Astrocyte of the cerebellum (primary cell): ENCODE results near the gene LEUTX.
"Not testable (repeated sequence)": the region's sequence is repeated elsewhere in the genome, so short reads cannot be mapped to it uniquely, and the experiment has no call there.

Experiments used
- DNase-seq: peaks from one replicate; pipeline ENCODE4 v3.0.0-alpha.2; 2011; ENCODE audit warnings: low read depth
- H3K4me3 ChIP-seq: 2 replicates; pipeline ENCODE4 v1.5.1; 2011; ENCODE audit warnings: mild to moderate bottlenecking, low read depth, low read length, moderate library complexity
- in situ Hi-C: cut with HindIII; loops from 2 replicates; pipeline ENCODE4 v1.10.0; 2017; ENCODE audit warnings: low sequenced_read_pairs
- TF ChIP-seq, protein P1 (sequence below): IDR thresholded peaks from 2 replicates; pipeline ENCODE4 v1.5.1; 2012; ENCODE audit warnings: low read length, low read depth, moderate library complexity, mild to moderate bottlenecking; ENCODE audit errors: missing control alignments

LEUTX gene

DNA sequence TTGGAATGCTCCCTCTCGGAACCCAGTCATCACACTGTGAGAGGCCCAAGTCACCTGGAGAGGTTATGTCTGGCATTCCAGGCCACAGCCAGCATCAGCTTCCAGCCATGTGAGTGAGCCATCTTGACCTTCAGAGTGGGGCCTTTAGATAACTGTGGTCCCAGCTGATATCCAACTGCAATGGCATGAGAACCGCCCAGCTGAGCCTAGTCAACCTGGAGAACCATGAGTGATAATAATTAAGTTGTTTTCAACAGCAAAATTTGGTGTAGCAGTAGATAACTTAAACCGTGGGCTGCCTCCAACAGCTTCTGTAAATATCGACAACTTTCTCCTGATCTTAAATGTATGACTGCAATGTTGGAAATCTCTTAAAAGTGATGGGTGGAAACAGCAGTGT is 30.7 kb downstream of the LEUTX start:
- in situ Hi-C loops: no loop called here
- no peak for DNase-seq
- no peak overlapping the region for H3K4me3 ChIP-seq
- TF ChIP-seq, protein P1, sequence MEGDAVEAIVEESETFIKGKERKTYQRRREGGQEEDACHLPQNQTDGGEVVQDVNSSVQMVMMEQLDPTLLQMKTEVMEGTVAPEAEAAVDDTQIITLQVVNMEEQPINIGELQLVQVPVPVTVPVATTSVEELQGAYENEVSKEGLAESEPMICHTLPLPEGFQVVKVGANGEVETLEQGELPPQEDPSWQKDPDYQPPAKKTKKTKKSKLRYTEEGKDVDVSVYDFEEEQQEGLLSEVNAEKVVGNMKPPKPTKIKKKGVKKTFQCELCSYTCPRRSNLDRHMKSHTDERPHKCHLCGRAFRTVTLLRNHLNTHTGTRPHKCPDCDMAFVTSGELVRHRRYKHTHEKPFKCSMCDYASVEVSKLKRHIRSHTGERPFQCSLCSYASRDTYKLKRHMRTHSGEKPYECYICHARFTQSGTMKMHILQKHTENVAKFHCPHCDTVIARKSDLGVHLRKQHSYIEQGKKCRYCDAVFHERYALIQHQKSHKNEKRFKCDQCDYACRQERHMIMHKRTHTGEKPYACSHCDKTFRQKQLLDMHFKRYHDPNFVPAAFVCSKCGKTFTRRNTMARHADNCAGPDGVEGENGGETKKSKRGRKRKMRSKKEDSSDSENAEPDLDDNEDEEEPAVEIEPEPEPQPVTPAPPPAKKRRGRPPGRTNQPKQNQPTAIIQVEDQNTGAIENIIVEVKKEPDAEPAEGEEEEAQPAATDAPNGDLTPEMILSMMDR: no peak

DNA sequence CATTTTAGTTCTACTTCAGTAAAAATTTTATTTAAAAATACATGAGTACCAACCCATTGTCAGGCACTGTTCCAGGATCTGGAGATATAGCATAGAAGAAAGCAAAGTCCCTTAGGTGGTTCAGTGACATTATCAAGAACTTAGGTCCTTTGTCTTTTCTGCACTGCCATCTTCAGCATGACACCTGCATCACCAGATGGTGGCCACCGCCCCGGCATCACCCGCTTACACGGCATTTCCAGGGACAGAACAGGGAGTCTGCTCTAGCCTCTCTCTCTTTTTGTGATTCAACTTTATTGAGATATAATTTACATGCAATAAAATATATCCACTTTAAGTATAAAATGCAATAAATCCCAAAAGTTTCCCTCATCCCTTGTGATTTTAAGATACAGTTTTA is 31.8 kb downstream of the LEUTX start:
- no peak for DNase-seq
- no peak overlapping the region for H3K4me3 ChIP-seq
- in situ Hi-C loops: no loop called here
- TF ChIP-seq, protein P1: no peak

DNA sequence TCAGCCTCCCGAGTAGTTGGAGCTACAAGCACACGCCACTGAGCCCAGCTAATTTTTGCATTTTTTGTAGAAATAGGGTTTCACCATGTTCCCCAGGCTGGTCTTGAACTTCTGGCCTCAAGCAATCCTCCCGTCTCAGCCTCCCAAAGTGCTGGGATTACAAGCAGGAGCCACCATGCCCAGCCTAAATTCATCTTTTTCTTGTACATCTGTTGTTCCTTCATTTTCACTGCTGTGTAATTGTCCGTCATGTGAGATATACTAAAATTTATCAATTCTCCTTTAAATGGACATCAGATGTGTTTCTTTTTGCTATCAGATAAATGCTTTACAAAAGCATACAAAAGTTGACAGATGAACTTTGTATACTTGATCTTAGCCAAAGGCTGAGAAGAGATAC is 32.4 kb downstream of the LEUTX start:
- no peak for DNase-seq
- in situ Hi-C loops: no loop called here
- TF ChIP-seq, protein P1: no peak
- H3K4me3 ChIP-seq: no peak overlapping the region

DNA sequence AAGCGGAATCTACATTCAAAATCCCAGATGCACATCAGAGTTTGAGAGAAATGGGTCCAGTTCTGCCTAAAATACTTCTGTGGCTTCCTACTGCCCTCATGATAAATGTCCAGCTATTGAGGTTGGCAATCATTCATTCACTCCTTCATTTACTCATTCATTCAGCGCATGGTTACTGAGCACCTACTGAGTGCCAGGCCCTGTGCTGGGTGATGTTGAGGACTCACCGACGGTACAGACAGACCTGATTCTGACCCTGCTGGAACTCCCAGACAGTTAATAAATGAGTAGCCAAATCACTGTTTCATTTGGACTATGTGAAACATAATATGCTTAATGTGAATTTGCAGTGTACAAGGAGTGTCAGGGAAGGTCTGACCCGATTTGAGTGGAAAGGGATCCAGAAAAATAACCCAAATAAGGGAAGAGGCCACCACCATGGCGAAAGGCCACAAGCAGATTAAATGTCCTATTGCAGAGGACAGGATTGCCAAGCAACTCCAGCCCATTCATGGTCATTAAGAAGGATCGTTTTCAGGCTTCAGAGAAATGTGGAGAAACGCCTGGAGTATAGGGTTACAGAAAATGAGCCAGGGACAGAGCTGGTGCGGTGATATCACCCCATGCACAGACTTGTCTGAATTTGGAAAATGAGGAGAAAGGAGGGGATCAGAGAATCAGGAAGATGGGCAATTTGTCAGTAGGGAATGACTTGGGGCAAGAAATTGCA is 34.8 kb downstream of the LEUTX start:
- TF ChIP-seq, protein P1: no peak
- DNase-seq: no peak
- H3K4me3 ChIP-seq: no peak overlapping the region
- in situ Hi-C loops: no loop called here

DNA sequence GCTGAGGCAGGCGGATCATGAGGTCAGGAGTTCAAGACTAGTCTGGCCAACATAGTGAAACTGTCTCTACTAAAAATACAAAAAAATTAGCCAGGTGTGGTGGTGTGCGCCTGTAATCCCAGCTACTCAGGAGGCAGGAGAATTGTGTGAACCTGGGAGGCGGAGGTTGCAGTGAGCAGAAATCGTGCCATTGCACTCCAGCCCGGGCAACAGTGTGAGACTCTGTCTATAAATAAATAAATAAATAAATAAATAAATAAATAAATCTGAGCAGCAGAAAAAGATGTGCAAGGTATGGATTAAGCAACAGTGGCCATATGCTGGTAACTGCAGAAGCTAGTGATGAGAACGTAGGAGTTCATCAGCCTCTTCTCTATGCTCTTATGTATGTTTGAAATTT is 35.5 kb downstream of the LEUTX start:
- H3K4me3 ChIP-seq, DNase-seq, in situ Hi-C loops: not testable (repeated sequence)

DNA sequence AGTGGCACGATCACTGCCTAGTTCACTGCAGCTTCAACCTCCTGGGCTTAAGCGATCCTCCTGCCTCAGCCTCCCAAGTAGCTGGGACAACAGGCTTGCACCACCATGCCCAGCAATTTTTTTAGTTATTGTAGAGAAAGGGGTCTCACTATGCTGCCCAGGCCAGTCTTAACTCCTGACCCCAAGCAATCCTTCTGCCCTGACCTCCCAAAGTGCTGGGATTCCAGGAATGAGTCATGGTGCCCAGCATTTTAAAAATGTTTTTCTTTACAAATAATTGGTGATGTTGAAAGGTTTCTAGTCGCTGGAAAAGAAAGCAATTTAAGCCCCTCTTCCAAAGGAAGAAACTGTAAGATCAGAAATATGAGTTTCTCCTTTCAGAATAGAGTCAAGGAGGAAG is 35.9 kb downstream of the LEUTX start:
- in situ Hi-C loops: no loop called here
- TF ChIP-seq, protein P1: no peak
- no peak for DNase-seq
- no peak overlapping the region for H3K4me3 ChIP-seq

DNA sequence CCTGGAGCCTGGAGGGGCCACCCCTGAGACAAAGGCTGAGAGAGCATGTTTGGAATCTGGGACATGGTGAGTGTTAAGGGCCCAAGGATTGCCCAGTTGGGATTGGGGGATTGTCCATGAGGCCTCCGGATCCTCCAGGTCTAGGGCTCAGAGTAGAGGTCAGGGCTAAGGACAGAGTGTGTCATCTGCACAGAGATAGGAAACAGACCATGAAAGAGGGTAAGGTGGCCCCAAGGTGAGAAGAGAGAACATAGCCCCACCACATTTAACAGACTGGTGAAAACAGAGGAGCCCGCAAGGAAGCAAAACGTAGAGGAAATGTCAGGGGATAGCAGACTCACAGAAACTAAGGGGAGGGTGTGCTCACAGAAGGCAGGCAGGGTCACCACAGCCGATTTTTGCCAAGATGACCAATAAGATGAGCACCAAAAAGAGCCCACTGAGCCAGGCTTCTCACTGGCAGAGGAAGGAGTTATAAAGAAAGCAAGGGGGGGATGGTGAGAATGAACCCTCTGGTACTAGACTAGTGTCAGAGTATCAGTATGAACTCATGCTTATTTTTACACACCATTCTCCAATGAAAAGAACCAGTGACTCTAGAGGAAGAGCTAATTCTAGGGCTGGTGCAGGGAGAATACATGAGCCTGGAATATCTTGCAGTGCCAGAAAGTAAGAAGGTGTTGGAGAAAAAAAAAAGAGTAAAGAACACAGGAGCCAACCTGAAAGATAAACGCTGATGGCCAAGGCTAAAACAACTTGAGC is 37.8 kb downstream of the LEUTX start:
- TF ChIP-seq, protein P1: no peak
- no peak for DNase-seq
- in situ Hi-C loops: no loop called here
- no peak overlapping the region for H3K4me3 ChIP-seq
